Smooth muscle cell (in vitro differentiated cells): ENCODE results near the gene SGK1. TPM values are rescaled to one million over a fixed set of nuclear protein-coding genes. Genes with fewer than 3 reads are reported as not detected.

Source experiments
- DNase-seq: peaks from one replicate; lab custom pipeline; 2025; ENCODE audit not compliant: unreplicated experiment; lab: John Stamatoyannopoulos, UW
- H2AFZ ChIP-seq: fragments of 200-600 bp; sonication (generic); 2 replicates; pipeline ENCODE4 v1.6.0; 2016; ENCODE audit warnings: antibody characterized with exemption, low read depth, mild to moderate bottlenecking
- H3F3A ChIP-seq: fragments of 200-600 bp; sonication (generic); 2 replicates; pipeline ENCODE4 v1.6.0; 2017; ENCODE audit warnings: antibody characterized with exemption, low read depth
- H3K27ac ChIP-seq: fragments of 200-600 bp; sonication (generic); 2 replicates; pipeline ENCODE4 v1.5.1; 2016; ENCODE audit warnings: low read depth, mild to moderate bottlenecking
- H3K27me3 ChIP-seq: fragments of 200-600 bp; sonication (generic); 2 replicates; pipeline ENCODE4 v1.6.1; 2016; ENCODE audit warnings: low read depth, mild to moderate bottlenecking
- H3K36me3 ChIP-seq: fragments of 200-600 bp; sonication (generic); 2 replicates; pipeline ENCODE4 v1.5.1; 2016; ENCODE audit warnings: low read depth
- H3K4me1 ChIP-seq: fragments of 200-600 bp; sonication (generic); 2 replicates; pipeline ENCODE4 v1.5.1; 2016; ENCODE audit warnings: low read depth
- H3K4me2 ChIP-seq: fragments of 200-600 bp; sonication (generic); 2 replicates; pipeline ENCODE4 v1.6.0; 2016; ENCODE audit warnings: mild to moderate bottlenecking
- H3K4me3 ChIP-seq: fragments of 200-600 bp; sonication (generic); 2 replicates; pipeline ENCODE4 v1.5.1; 2016; ENCODE audit warnings: mild to moderate bottlenecking
- H3K79me2 ChIP-seq: fragments of 200-600 bp; sonication (generic); 2 replicates; pipeline ENCODE4 v1.6.0; 2016; ENCODE audit warnings: low read depth, mild to moderate bottlenecking
- H3K9ac ChIP-seq: fragments of 200-600 bp; sonication (generic); 2 replicates; pipeline ENCODE4 v1.6.0; 2016; ENCODE audit warnings: low read depth
- H3K9me3 ChIP-seq: fragments of 200-600 bp; sonication (generic); replicated peaks from 2 replicates; pipeline ENCODE4 v1.5.1; 2016; ENCODE audit warnings: low read depth
- H4K20me1 ChIP-seq: fragments of 200-600 bp; sonication (generic); 2 replicates; pipeline ENCODE4 v1.6.0; 2016; ENCODE audit warnings: low read depth
- WGBS: methylation state at CpG from one replicate; pipeline ENCODE4 v1.1.7; 2016; ENCODE audit warnings: low lambda C conversion rate; 5-methylcytosine and 5-hydroxymethylcytosine counted together
- polyA plus RNA-seq: library from polyadenylated mRNA; unstranded; fragments of >200 nt; fragmentation: Nextera tagmentation; extraction: Ambion mirVana; gene quantifications from 2 replicates; pipeline ENCODE4 v1.2.1, GENCODE V29; 2016
- total RNA-seq: library from RNA; depleted of rRNA; stranded (reverse); fragments of >200 nt; gene quantifications from 2 replicates; pipeline ENCODE4 v1.2.3, GENCODE V29; 2014
- TF ChIP-seq, protein P1 (sequence below): fragments of 200-600 bp; sonication (generic); IDR thresholded peaks from 2 replicates; pipeline ENCODE4 v1.5.1; 2017; ENCODE audit warnings: borderline replicate concordance, mild to moderate bottlenecking, antibody characterized with exemption; ENCODE audit not compliant: insufficient read depth, poor library complexity, severe bottlenecking

SGK1 gene
- total and polyA plus RNA-seq, 2 experiments from 2014 or later, result 18.9 to 109 TPM

GRCh38 chr6:134352786-134353480, 35.0 kb upstream of the SGK1 start:
- no peaks in the 10 kb centered on the region for H3K9me3 ChIP-seq
- H3K27ac ChIP-seq, result peak overlapping the region; percentile 59
- H2AFZ ChIP-seq, result no peak overlapping the region
- H3K9ac ChIP-seq, result no peak overlapping the region
- H3K36me3 ChIP-seq, result no peaks in the 10 kb centered on the region
- H3K4me3 ChIP-seq, result no peak overlapping the region
- no peaks in the 10 kb centered on the region for H3K79me2 ChIP-seq
- H3K4me1 ChIP-seq, result peaks cover 12% of the 10 kb centered on the region
- H4K20me1 ChIP-seq, result no peaks in the 10 kb centered on the region
- H3K4me2 ChIP-seq, result no peak overlapping the region
- peaks cover 5% of the 10 kb centered on the region for H3F3A ChIP-seq
- TF ChIP-seq, protein P1, sequence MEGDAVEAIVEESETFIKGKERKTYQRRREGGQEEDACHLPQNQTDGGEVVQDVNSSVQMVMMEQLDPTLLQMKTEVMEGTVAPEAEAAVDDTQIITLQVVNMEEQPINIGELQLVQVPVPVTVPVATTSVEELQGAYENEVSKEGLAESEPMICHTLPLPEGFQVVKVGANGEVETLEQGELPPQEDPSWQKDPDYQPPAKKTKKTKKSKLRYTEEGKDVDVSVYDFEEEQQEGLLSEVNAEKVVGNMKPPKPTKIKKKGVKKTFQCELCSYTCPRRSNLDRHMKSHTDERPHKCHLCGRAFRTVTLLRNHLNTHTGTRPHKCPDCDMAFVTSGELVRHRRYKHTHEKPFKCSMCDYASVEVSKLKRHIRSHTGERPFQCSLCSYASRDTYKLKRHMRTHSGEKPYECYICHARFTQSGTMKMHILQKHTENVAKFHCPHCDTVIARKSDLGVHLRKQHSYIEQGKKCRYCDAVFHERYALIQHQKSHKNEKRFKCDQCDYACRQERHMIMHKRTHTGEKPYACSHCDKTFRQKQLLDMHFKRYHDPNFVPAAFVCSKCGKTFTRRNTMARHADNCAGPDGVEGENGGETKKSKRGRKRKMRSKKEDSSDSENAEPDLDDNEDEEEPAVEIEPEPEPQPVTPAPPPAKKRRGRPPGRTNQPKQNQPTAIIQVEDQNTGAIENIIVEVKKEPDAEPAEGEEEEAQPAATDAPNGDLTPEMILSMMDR, result no peak
- WGBS, result 40% methylated on average over 4 of the region's 4 CpGs
- H3K27me3 ChIP-seq, result no peaks in the 10 kb centered on the region
- DNase-seq, result no peak

- TF ChIP-seq, protein P1, result no peak
- Histone ChIP-seq H3K4me3 (no peak overlapping the region), H3F3A (peaks cover 5% of the 10 kb centered on the region), H3K27me3 (no peaks in the 10 kb centered on the region), H2AFZ (no peak overlapping the region), H3K27ac (peak overlapping the region; percentile 9), H3K4me1 (peaks cover 12% of the 10 kb centered on the region), H3K79me2 (no peaks in the 10 kb centered on the region), H4K20me1 (no peaks in the 10 kb centered on the region), H3K36me3 (no peaks in the 10 kb centered on the region), H3K9ac (no peak overlapping the region), H3K4me2 (no peak overlapping the region), H3K9me3 (no peaks in the 10 kb centered on the region)
- 69% methylated on average over 7 of the region's 7 CpGs for WGBS
- no peak for DNase-seq
Observed at GRCh38 chr6:134351615-134352474, 33.9 kb upstream of the SGK1 start.

GRCh38 chr6:134347885-134348805, 30.2 kb upstream of the SGK1 start:
- no peak overlapping the region for H3K4me2 ChIP-seq
- H3K27ac ChIP-seq, result peak overlapping the region; percentile 30
- TF ChIP-seq, protein P1, result no peak
- no peak for DNase-seq
- no peak overlapping the region for H3K9ac ChIP-seq
- no peaks in the 10 kb centered on the region for H3K36me3 ChIP-seq
- no peaks in the 10 kb centered on the region for H3K79me2 ChIP-seq
- H3K27me3 ChIP-seq, result no peaks in the 10 kb centered on the region
- peaks cover 12% of the 10 kb centered on the region for H3K4me1 ChIP-seq
- H3F3A ChIP-seq, result no peaks in the 10 kb centered on the region
- H2AFZ ChIP-seq, result no peak overlapping the region
- WGBS, result 80% methylated on average over 22 of the region's 22 CpGs
- H4K20me1 ChIP-seq, result no peaks in the 10 kb centered on the region
- no peak overlapping the region for H3K4me3 ChIP-seq
- no peaks in the 10 kb centered on the region for H3K9me3 ChIP-seq
